Fibroblast of pulmonary artery (primary cell): ENCODE measurements around the gene SYNGR1.

Source experiments
- DNase-seq: peaks from one replicate; pipeline ENCODE4 v3.0.0-alpha.2; 2010; ENCODE audit warnings: low read depth
- H3K4me3 ChIP-seq: replicated peaks from 2 replicates; pipeline ENCODE4 v1.5.1; 2011; ENCODE audit warnings: low read depth, mild to moderate bottlenecking, control low read depth, low read length, moderate library complexity
- CTCF ChIP-seq: IDR thresholded peaks from 2 replicates; pipeline ENCODE4 v1.5.1; 2011; ENCODE audit warnings: mild to moderate bottlenecking, control low read depth, low read length, inconsistent platforms; ENCODE audit errors: missing control alignments

Gene SYNGR1

GRCh38 chr22:39303892-39304671 lies 45.7 kb upstream of the SYNGR1 start:
- H3K4me3 ChIP-seq = no peak overlapping the region
- no peak for TF ChIP-seq CTCF
- DNase-seq = no peak

- peak; percentile 33 for TF ChIP-seq CTCF
- no peak for DNase-seq
- no peak overlapping the region for H3K4me3 ChIP-seq
These were observed 43.1 kb upstream of the SYNGR1 start for GRCh38 chr22:39306456-39307361.

GRCh38 chr22:39308614-39309363 lies 41.0 kb upstream of the SYNGR1 start:
- peak overlapping the region; percentile 30 for H3K4me3 ChIP-seq
- peak; percentile 13 for TF ChIP-seq CTCF
- peak; percentile 96 for DNase-seq

- DNase-seq = no peak
- peak overlapping the region; percentile 21 for H3K4me3 ChIP-seq
- peak; percentile 23 for TF ChIP-seq CTCF
These were observed 40.4 kb upstream of the SYNGR1 start for GRCh38 chr22:39309364-39309861.

GRCh38 chr22:39309881-39310714 lies 39.7 kb upstream of the SYNGR1 start:
- peak; percentile 63 for DNase-seq
- no peak overlapping the region for H3K4me3 ChIP-seq
- no peak for TF ChIP-seq CTCF
